Epithelial cell of esophagus (primary cell): ENCODE results near the gene EML5.
A peak's percentile ranks its signal among the peaks of the same experiment; 100 is the strongest.

Experiments
- DNase-seq: peaks from one replicate; pipeline ENCODE4 v3.0.0; 2010; ENCODE audit warnings: low read depth
- H3K4me3 ChIP-seq: 2 replicates; pipeline ENCODE4 v1.5.1; 2011; ENCODE audit warnings: mild to moderate bottlenecking, low read length, control low read depth
- CTCF ChIP-seq: IDR thresholded peaks from 2 replicates; pipeline ENCODE4 v1.5.1; 2011; ENCODE audit warnings: low read depth, mild to moderate bottlenecking, low read length, control low read depth, inconsistent platforms; ENCODE audit not compliant: insufficient read depth; ENCODE audit errors: missing control alignments

The EML5 gene

GRCh38 chr14:88792473-88793258, at the start of gene EML5:
Gene EML5 (minus strand): TSS chr14:88792953. CDS start chr14:88792503, 450 bp downstream.
- TF ChIP-seq CTCF, result peak; percentile 47
- DNase-seq, result peak; percentile 84
- peak within 1 kb of the TSS; percentile 63 for H3K4me3 ChIP-seq

GRCh38 chr14:88842414-88842813, 49.7 kb upstream of the EML5 start:
- no peak for TF ChIP-seq CTCF
- no peak overlapping the region for H3K4me3 ChIP-seq
- no peak for DNase-seq

GRCh38 chr14:88841741-88842140, 49.0 kb upstream of the EML5 start:
- peak; percentile 48 for DNase-seq
- no peak for TF ChIP-seq CTCF
- H3K4me3 ChIP-seq, result no peak overlapping the region

GRCh38 chr14:88840926-88841325, 48.2 kb upstream of the EML5 start:
- no peak for TF ChIP-seq CTCF
- no peak overlapping the region for H3K4me3 ChIP-seq
- DNase-seq, result no peak

GRCh38 chr14:88838015-88838414, 45.3 kb upstream of the EML5 start:
- TF ChIP-seq CTCF, result no peak

GRCh38 chr14:88837495-88837894, 44.7 kb upstream of the EML5 start:
- no peak overlapping the region for H3K4me3 ChIP-seq
- TF ChIP-seq CTCF, result no peak

More at GRCh38 chr14:88838015-88838414, 45.3 kb upstream of the EML5 start:
- H3K4me3 ChIP-seq, result no peak overlapping the region
- DNase-seq, result no peak

GRCh38 chr14:88835661-88836060, 42.9 kb upstream of the EML5 start:
- no peak overlapping the region for H3K4me3 ChIP-seq
- no peak for DNase-seq
- no peak for TF ChIP-seq CTCF

More at GRCh38 chr14:88837495-88837894, 44.7 kb upstream of the EML5 start:
- no peak for DNase-seq
